ENCODE measurements around the gene P2RY6. TPM values are rescaled to one million over a fixed set of nuclear protein-coding genes. Genes with fewer than 3 reads are reported as not detected.
"Not testable (repeated sequence)": the region's sequence is repeated elsewhere in the genome, so short reads cannot be mapped to it uniquely, and the experiment has no call there.

P2RY6 gene
- total RNA-seq, 1 donor from 2014 or later: not detected

DNA sequence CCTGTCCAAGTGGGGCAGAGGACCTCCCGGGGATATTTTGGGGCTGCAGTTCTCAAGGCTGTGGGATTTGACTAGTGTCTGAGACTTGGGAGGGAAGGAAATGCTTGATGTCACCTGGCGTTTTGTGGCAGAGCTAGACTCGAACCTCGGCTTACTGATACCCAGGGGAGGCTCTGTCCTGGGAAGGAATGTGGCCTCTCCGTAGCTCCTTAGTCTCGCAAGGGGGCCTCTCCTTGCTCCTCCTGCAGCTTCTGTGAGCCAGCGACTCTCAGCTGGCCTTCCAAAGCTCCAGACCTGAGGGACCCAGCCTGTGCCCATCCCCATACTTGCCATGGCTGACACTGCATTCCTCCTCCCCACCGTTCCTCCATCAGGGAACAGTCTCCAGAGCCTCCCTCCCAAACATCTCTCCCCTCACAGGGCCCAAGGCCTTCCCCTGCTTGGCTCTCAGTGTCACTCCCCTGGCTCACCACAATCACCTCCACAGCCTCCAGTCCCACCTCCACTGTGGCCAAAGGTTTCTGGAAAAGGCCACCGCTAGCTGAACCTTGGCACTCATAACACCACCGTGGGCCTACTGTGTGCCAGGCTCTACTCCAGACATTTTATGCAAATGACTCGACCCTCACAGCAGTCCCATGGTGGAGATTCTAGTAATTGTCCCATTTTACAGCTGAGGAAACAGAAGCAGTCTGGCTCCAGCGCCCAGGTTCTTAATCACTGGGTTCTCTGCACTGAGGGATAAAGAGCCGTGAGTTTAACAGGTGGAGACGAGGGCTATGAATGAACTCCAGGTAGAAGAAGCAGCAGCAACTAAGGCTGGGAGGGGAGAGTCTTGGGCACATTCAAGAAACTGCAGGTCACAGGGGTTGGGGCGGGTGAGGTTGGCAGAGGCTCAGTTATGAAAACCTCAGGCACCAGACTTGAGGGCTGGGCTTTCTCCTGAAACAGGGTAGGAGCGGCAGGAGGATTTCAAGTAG, 42.0 kb upstream of the P2RY6 start:
- DNase-seq (ENCODE audit: extremely low spot score, unreplicated experiment): no peak
- no peaks in the 10 kb centered on the region for H3K27me3 Mint-ChIP-seq (ENCODE audit: unreplicated experiment)
- no peaks in the 10 kb centered on the region for H3K4me1 Mint-ChIP-seq (ENCODE audit: unreplicated experiment)
- no peaks in the 10 kb centered on the region for H3K36me3 Mint-ChIP-seq (ENCODE audit: unreplicated experiment)
- no peak overlapping the region for H3K4me3 Mint-ChIP-seq (ENCODE audit: unreplicated experiment)
- TF ChIP-seq, protein P1, sequence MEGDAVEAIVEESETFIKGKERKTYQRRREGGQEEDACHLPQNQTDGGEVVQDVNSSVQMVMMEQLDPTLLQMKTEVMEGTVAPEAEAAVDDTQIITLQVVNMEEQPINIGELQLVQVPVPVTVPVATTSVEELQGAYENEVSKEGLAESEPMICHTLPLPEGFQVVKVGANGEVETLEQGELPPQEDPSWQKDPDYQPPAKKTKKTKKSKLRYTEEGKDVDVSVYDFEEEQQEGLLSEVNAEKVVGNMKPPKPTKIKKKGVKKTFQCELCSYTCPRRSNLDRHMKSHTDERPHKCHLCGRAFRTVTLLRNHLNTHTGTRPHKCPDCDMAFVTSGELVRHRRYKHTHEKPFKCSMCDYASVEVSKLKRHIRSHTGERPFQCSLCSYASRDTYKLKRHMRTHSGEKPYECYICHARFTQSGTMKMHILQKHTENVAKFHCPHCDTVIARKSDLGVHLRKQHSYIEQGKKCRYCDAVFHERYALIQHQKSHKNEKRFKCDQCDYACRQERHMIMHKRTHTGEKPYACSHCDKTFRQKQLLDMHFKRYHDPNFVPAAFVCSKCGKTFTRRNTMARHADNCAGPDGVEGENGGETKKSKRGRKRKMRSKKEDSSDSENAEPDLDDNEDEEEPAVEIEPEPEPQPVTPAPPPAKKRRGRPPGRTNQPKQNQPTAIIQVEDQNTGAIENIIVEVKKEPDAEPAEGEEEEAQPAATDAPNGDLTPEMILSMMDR (IDR thresholded peaks at IDR 0.05): no peak
- H3K9me3 Mint-ChIP-seq (ENCODE audit: unreplicated experiment): no peaks in the 10 kb centered on the region
- peak overlapping the region; percentile 23 for H3K27ac Mint-ChIP-seq (ENCODE audit: unreplicated experiment)

DNA sequence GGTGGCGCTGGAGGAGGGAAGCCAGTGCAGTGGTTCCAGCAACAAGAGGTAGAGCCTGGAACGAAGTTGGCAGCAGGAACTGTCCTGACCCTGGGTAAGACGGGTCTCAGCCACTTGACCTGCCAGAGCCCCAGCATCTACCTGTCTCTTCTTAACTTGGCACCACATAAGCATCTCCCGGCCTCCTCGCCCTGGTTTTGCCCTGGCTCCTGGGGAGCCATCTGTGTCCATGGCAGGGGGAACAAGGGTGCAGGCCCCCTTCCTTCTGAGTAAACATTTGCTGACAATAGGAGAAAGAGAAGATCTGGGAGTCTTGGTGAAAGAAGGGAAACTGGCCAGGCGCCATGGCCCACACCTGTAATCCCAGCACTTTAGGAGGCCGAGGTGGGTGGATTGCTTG, 41.2 kb upstream of the P2RY6 start:
- no peak for DNase-seq (ENCODE audit: extremely low spot score, unreplicated experiment)
- H3K4me1 Mint-ChIP-seq (ENCODE audit: unreplicated experiment): no peaks in the 10 kb centered on the region

DNA sequence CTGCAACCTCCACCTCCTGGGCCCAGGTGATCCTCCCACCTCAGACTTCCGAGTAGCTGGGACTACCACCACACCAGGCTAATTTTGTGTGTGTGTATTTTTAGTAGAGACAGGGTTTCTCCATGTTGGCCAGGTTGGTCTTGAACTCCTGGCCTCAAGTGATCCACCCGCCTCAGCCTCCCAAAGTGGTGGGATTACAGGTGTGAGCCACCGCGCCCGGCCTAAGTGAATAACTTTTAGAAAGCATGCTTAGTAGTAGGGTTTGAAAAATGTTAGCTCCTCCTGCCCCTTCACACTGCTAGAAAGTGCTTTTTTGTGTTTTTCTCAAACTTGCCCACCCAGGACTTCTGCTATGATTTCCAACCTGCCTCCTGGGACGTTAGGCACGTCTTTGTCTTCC, 39.7 kb upstream of the P2RY6 start:
- DNase-seq (ENCODE audit: extremely low spot score, unreplicated experiment); H3K4me3 Mint-ChIP-seq (ENCODE audit: unreplicated experiment); H3K27me3 Mint-ChIP-seq (ENCODE audit: unreplicated experiment); H3K36me3 Mint-ChIP-seq (ENCODE audit: unreplicated experiment); H3K9me3 Mint-ChIP-seq (ENCODE audit: unreplicated experiment); H3K27ac Mint-ChIP-seq (ENCODE audit: unreplicated experiment); H3K4me1 Mint-ChIP-seq (ENCODE audit: unreplicated experiment): not testable (repeated sequence)

More for the DNA sequence above, 41.2 kb upstream of the P2RY6 start:
- H3K27ac Mint-ChIP-seq (ENCODE audit: unreplicated experiment): no peak overlapping the region
- H3K27me3 Mint-ChIP-seq (ENCODE audit: unreplicated experiment): no peaks in the 10 kb centered on the region
- H3K36me3 Mint-ChIP-seq (ENCODE audit: unreplicated experiment): no peaks in the 10 kb centered on the region
- TF ChIP-seq, protein P1 (IDR thresholded peaks at IDR 0.05): no peak
- no peaks in the 10 kb centered on the region for H3K9me3 Mint-ChIP-seq (ENCODE audit: unreplicated experiment)
- H3K4me3 Mint-ChIP-seq (ENCODE audit: unreplicated experiment): no peak overlapping the region

GRCh38 chr11:73233211-73233610, 38.9 kb upstream of the P2RY6 start:
- TF ChIP-seq, protein P1 (IDR thresholded peaks at IDR 0.05): no peak
- DNase-seq (ENCODE audit: extremely low spot score, unreplicated experiment): no peak
- Mint-ChIP-seq H3K4me1 (ENCODE audit: unreplicated experiment) (no peaks in the 10 kb centered on the region), H3K27me3 (ENCODE audit: unreplicated experiment) (no peaks in the 10 kb centered on the region), H3K9me3 (ENCODE audit: unreplicated experiment) (no peaks in the 10 kb centered on the region), H3K36me3 (ENCODE audit: unreplicated experiment) (no peaks in the 10 kb centered on the region), H3K4me3 (ENCODE audit: unreplicated experiment) (no peak overlapping the region), H3K27ac (ENCODE audit: unreplicated experiment) (no peak overlapping the region)

GRCh38 chr11:73233692-73234470, 38.3 kb upstream of the P2RY6 start:
- no peaks in the 10 kb centered on the region for H3K36me3 Mint-ChIP-seq (ENCODE audit: unreplicated experiment)

More at GRCh38 chr11:73233692-73234470, 38.3 kb upstream of the P2RY6 start:
- TF ChIP-seq, protein P1 (IDR thresholded peaks at IDR 0.05): no peak
- Mint-ChIP-seq H3K27ac (ENCODE audit: unreplicated experiment) (no peak overlapping the region), H3K4me3 (ENCODE audit: unreplicated experiment) (no peak overlapping the region), H3K9me3 (ENCODE audit: unreplicated experiment) (no peaks in the 10 kb centered on the region), H3K4me1 (ENCODE audit: unreplicated experiment) (no peaks in the 10 kb centered on the region), H3K27me3 (ENCODE audit: unreplicated experiment) (no peaks in the 10 kb centered on the region)
- no peak for DNase-seq (ENCODE audit: extremely low spot score, unreplicated experiment)

Measured in osteocyte (in vitro differentiated cells).